NCI-H2107 (cell line): ENCODE data around the gene PANK3.
"Not testable (repeated sequence)": the region's sequence is repeated elsewhere in the genome, so short reads cannot be mapped to it uniquely, and the experiment has no call there.

Experiments used
- DNase-seq: peaks from one replicate; lab custom pipeline; 2025; lab: John Stamatoyannopoulos, UW

Gene PANK3

GRCh38 chr5:168578538-168579487 is at the start of gene PANK3:
Gene PANK3 (minus strand): TSS chr5:168579368. CDS start chr5:168579283, 85 bp downstream.
- peak; percentile 73 for DNase-seq

- no peak for DNase-seq
Measured at GRCh38 chr5:168624850-168625364, 45.7 kb upstream of the PANK3 start.

GRCh38 chr5:168620807-168621206 is 41.6 kb upstream of the PANK3 start:
- no peak for DNase-seq

- DNase-seq = no peak
Measured at GRCh38 chr5:168614661-168615060, 35.5 kb upstream of the PANK3 start.

- DNase-seq = no peak
Measured at GRCh38 chr5:168613996-168614395, 34.8 kb upstream of the PANK3 start.

GRCh38 chr5:168613396-168613795 is 34.2 kb upstream of the PANK3 start:
- DNase-seq = no peak

GRCh38 chr5:168612996-168613395 is 33.8 kb upstream of the PANK3 start:
- DNase-seq = no peak

GRCh38 chr5:168612123-168612522 is 33.0 kb upstream of the PANK3 start:
- no peak for DNase-seq

GRCh38 chr5:168611165-168611564 is 32.0 kb upstream of the PANK3 start:
- DNase-seq = no peak

GRCh38 chr5:168609806-168610482 is 30.8 kb upstream of the PANK3 start:
- DNase-seq = no peak

- no peak for DNase-seq
Measured at GRCh38 chr5:168608821-168609220, 29.7 kb upstream of the PANK3 start.

- DNase-seq = no peak
Measured at GRCh38 chr5:168608386-168608785, 29.2 kb upstream of the PANK3 start.

- no peak for DNase-seq
Measured at GRCh38 chr5:168607946-168608345, 28.8 kb upstream of the PANK3 start.

GRCh38 chr5:168606562-168606961 is 27.4 kb upstream of the PANK3 start:
- no peak for DNase-seq

- DNase-seq = no peak
Measured at GRCh38 chr5:168604436-168604835, 25.3 kb upstream of the PANK3 start.

- DNase-seq = no peak
Measured at GRCh38 chr5:168603746-168604145, 24.6 kb upstream of the PANK3 start.

- no peak for DNase-seq
Measured at GRCh38 chr5:168602517-168602916, 23.3 kb upstream of the PANK3 start.

- DNase-seq = no peak
Measured at GRCh38 chr5:168601972-168602371, 22.8 kb upstream of the PANK3 start.

GRCh38 chr5:168600409-168600808 is 21.2 kb upstream of the PANK3 start:
- DNase-seq = peak; percentile 10

- no peak for DNase-seq
Measured at GRCh38 chr5:168599826-168600225, 20.7 kb upstream of the PANK3 start.

- DNase-seq = no peak
Measured at GRCh38 chr5:168598639-168599038, 19.5 kb upstream of the PANK3 start.

- no peak for DNase-seq
Measured at GRCh38 chr5:168596927-168597326, 17.8 kb upstream of the PANK3 start.

- not testable (repeated sequence) for DNase-seq
Measured at GRCh38 chr5:168596122-168596521, 17.0 kb upstream of the PANK3 start.
